HCT116 (cell line): ENCODE data around the gene PRRX1. TPM values are rescaled to one million over a fixed set of nuclear protein-coding genes. Genes with fewer than 3 reads are reported as not detected.

Experiments
- ATAC-seq: fragments of 200-7000 bp; cut with Tn5 transposase; 2 replicates; pipeline ENCODE4 v1.9.1; 2020; ENCODE audit warnings: mild to moderate bottlenecking, moderate library complexity
- BruUV-seq: library from RNA; stranded (reverse); fragments of 400-500 nt; replicated peaks from 2 replicates; lab custom pipeline; 2021; lab: Mats Ljungman, UMichigan
- CTCF ChIA-PET: fragments of 300-600 bp; sonication (Branson Sonifier 250); formaldehyde crosslinking; loops from one replicate; lab custom pipeline; 2021; ENCODE audit warnings: antibody characterized with exemption; lab: Charles Lee
- POLR2A ChIA-PET: fragments of 300-600, 350-600 bp; sonication (Branson Sonifier 250); formaldehyde crosslinking; loops from one replicate; lab custom pipeline; 2021; ENCODE audit warnings: antibody characterized with exemption; lab: Charles Lee
- RAD21 ChIA-PET, 2 experiments: fragments of 300-600 bp; sonication (Branson Sonifier 250); formaldehyde crosslinking; loops; one replicate each; lab custom pipeline; 2023; ENCODE audit warnings: low total read pairs in 2 of 2; ENCODE audit not compliant: uncharacterized antibody in 2 of 2, unreplicated experiment in 2 of 2, low non-redundant PET in 1 of 2; lab: Charles Lee
- DNase-seq: peaks from one replicate; pipeline ENCODE4 v3.0.0-alpha.2; 2010; ENCODE audit warnings: low read depth, low spot score
- H2AFZ ChIP-seq: fragments of 200-600 bp; shearing (Covaris generic), sonication (generic); 2 replicates; pipeline ENCODE4 v1.6.1; 2017; ENCODE audit warnings: low read depth, mixed run types, mixed read lengths, antibody characterized with exemption, low read length; ENCODE audit not compliant: poor library complexity, severe bottlenecking
- H3K27ac ChIP-seq: 2 replicates; pipeline ENCODE4 v1.5.1; 2012; ENCODE audit warnings: low read depth, low read length
- H3K27me3 ChIP-seq: fragments of 200-600 bp; sonication (generic); 2 replicates; pipeline ENCODE4 v1.6.1; 2016; ENCODE audit warnings: mixed run types, low read length, mixed read lengths; ENCODE audit not compliant: insufficient read depth
- H3K36me3 ChIP-seq, 2 experiments: fragments of 200-500 bp in 1 of 2; fragments of 200-600 bp in 1 of 2; sonication (Bioruptor generic) in 1 of 2; sonication (generic) in 1 of 2; 2 replicates each; pipeline versions ENCODE4 v1.5.1 to v1.6.1; 2014 to 2016; ENCODE audit warnings: low read length in 2 of 2, inconsistent platforms in 1 of 2, mixed read lengths in 1 of 2, mixed run types in 1 of 2; ENCODE audit not compliant: insufficient read depth in 2 of 2, control insufficient read depth in 1 of 2
- H3K4me1 ChIP-seq, 2 experiments: fragments of 200-600 bp in 1 of 2; sonication (generic) in 1 of 2; 2 replicates each; pipeline versions ENCODE4 v1.5.1 to v1.6.1; 2012 to 2017; ENCODE audit warnings: low read length in 2 of 2, inconsistent platforms in 1 of 2, mild to moderate bottlenecking in 1 of 2, mixed read lengths in 1 of 2, mixed run types in 1 of 2, moderate library complexity in 1 of 2; ENCODE audit not compliant: insufficient read depth in 2 of 2, control insufficient read depth in 1 of 2
- H3K4me2 ChIP-seq: fragments of 200-600 bp; sonication (generic); 2 replicates; pipeline ENCODE4 v1.6.1; 2017; ENCODE audit warnings: mixed run types, low read length, mixed read lengths
- H3K4me3 ChIP-seq, 2 experiments: fragments of 200-600 bp in 1 of 2; sonication (generic) in 1 of 2; replicated peaks in 1 of 2; 2 replicates each; pipeline ENCODE4 v1.5.1; 2011 to 2016; ENCODE audit warnings: low read length in 2 of 2, control low read depth in 1 of 2, low read depth in 1 of 2, mild to moderate bottlenecking in 1 of 2, mixed read lengths in 1 of 2, mixed run types in 1 of 2
- H3K79me2 ChIP-seq: fragments of 200-600 bp; sonication (generic); 2 replicates; pipeline ENCODE4 v1.6.1; 2017; ENCODE audit warnings: mild to moderate bottlenecking, mixed run types, low read length, moderate library complexity, mixed read lengths; ENCODE audit not compliant: insufficient read depth
- H3K9ac ChIP-seq: fragments of 200-600 bp; sonication (generic); 2 replicates; pipeline ENCODE4 v1.6.1; 2016; ENCODE audit warnings: low read length, mixed read lengths
- H3K9me2 ChIP-seq: fragments of 200-600 bp; sonication (generic), shearing (Covaris generic); 2 replicates; pipeline ENCODE4 v1.6.1; 2017; ENCODE audit warnings: mixed run types, mild to moderate bottlenecking, moderate library complexity; ENCODE audit not compliant: insufficient read depth
- H3K9me3 ChIP-seq, 2 experiments: fragments of 200-500 bp in 1 of 2; fragments of 200-600 bp in 1 of 2; sonication (Bioruptor generic) in 1 of 2; sonication (generic) in 1 of 2; 2 replicates each; pipeline ENCODE4 v1.6.1; 2014 to 2017; ENCODE audit warnings: low read length in 2 of 2, mixed read lengths in 2 of 2, inconsistent platforms in 1 of 2, low read depth in 1 of 2, mild to moderate bottlenecking in 1 of 2, mixed run types in 1 of 2, moderate library complexity in 1 of 2; ENCODE audit not compliant: control insufficient read depth in 1 of 2, insufficient read depth in 1 of 2
- H4K20me1 ChIP-seq: fragments of 200-600 bp; sonication (generic), shearing (Covaris generic); 2 replicates; pipeline ENCODE4 v1.6.1; 2017; ENCODE audit warnings: mixed run types, mild to moderate bottlenecking, moderate library complexity; ENCODE audit not compliant: insufficient read depth
- ATF3 ChIP-seq: IDR thresholded peaks from 2 replicates; pipeline ENCODE4 v1.6.1; 2012
- CBX3 ChIP-seq: IDR thresholded peaks from 2 replicates; pipeline ENCODE4 v1.6.1; 2012; ENCODE audit warnings: low read depth
- CEBPB ChIP-seq: IDR thresholded peaks from 2 replicates; pipeline ENCODE4 v1.6.1; 2012; ENCODE audit warnings: low read depth
- EGR1 ChIP-seq: IDR thresholded peaks from 2 replicates; pipeline ENCODE4 v1.6.1; 2012; ENCODE audit warnings: low read depth
- ELF1 ChIP-seq: IDR thresholded peaks from 2 replicates; pipeline ENCODE4 v1.6.1; 2012; ENCODE audit warnings: low read depth, borderline replicate concordance
- EZH2 ChIP-seq: fragments of 200-600 bp; sonication (generic); IDR thresholded peaks from 2 replicates; pipeline ENCODE4 v1.6.1; 2017; ENCODE audit warnings: antibody characterized with exemption, mixed run types
- FOSL1 ChIP-seq: IDR thresholded peaks from 2 replicates; pipeline ENCODE4 v1.6.1; 2012; ENCODE audit warnings: low read depth
- JUND ChIP-seq: IDR thresholded peaks from 2 replicates; pipeline ENCODE4 v1.6.1; 2012
- POLR2A ChIP-seq: IDR thresholded peaks from 2 replicates; pipeline ENCODE4 v1.7.0; 2011; ENCODE audit warnings: borderline replicate concordance; ENCODE audit not compliant: insufficient read depth, insufficient read length; ENCODE audit errors: extremely low read depth
- RAD21 ChIP-seq: IDR thresholded peaks from 2 replicates; pipeline ENCODE4 v1.6.1; 2012; ENCODE audit warnings: low read depth, mild to moderate bottlenecking
- SIN3A ChIP-seq: IDR thresholded peaks from 2 replicates; pipeline ENCODE4 v1.6.1; 2012; ENCODE audit warnings: low read depth
- TCF7L2 ChIP-seq: IDR thresholded peaks from 2 replicates; pipeline ENCODE4 v1.7.0; 2011; ENCODE audit warnings: borderline replicate concordance, inconsistent platforms; ENCODE audit not compliant: insufficient read depth, insufficient read length; ENCODE audit errors: extremely low read depth
- YY1 ChIP-seq: IDR thresholded peaks from 2 replicates; pipeline ENCODE4 v1.6.1; 2011; ENCODE audit warnings: low read length, low read depth, moderate library complexity, mild to moderate bottlenecking; ENCODE audit not compliant: insufficient replicate concordance; ENCODE audit errors: extremely low read depth
- ZBTB33 ChIP-seq: IDR thresholded peaks from 2 replicates; pipeline ENCODE4 v1.6.1; 2011; ENCODE audit warnings: mild to moderate bottlenecking, low read length, moderate library complexity; ENCODE audit not compliant: insufficient replicate concordance; ENCODE audit errors: extremely low read depth
- ZFX ChIP-seq: fragments of 450-650 bp; IDR thresholded peaks from 2 replicates; pipeline ENCODE4 v1.6.1; 2017
- ZNF274 ChIP-seq: fragments of 200-500 bp; sonication (Bioruptor generic); IDR thresholded peaks from 2 replicates; pipeline ENCODE4 v1.6.1; 2014; ENCODE audit warnings: mild to moderate bottlenecking, low read depth, low read length, inconsistent platforms
- intact Hi-C: fragments of 100-400 bp; cut with micrococcal nuclease; formaldehyde crosslinking; loops from 2 replicates; pipeline ENCODE4 v1.10.0; 2022
- total RNA-seq: library from RNA; stranded (reverse); gene quantifications from one replicate; pipeline ENCODE4 v1.2.1, GENCODE V29; 2021; ENCODE audit not compliant: unreplicated experiment
- TF ChIP-seq, protein P1 (sequence below): IDR thresholded peaks from 2 replicates; pipeline ENCODE4 v1.6.1; 2012

PRRX1 gene
- total RNA-seq, 1 experiment from 2014 or later: 0.37 TPM

GRCh38 chr1:170735366-170736263 lies 71.7 kb downstream of the PRRX1 start:
- H3K79me2 ChIP-seq: no peaks in the 10 kb centered on the region
- BruUV-seq: no TSS peak
- H3K4me2 ChIP-seq: no peak overlapping the region
- no peak for ATAC-seq
- no peak for DNase-seq
- no peak overlapping the region for H3K9ac ChIP-seq
- no peak overlapping the region for H2AFZ ChIP-seq
- no peaks in the 10 kb centered on the region for H4K20me1 ChIP-seq
- CTCF ChIA-PET: no interaction called here
- intact Hi-C loops: no loop called here
- no peak overlapping the region for H3K27ac ChIP-seq
- no peaks in the 10 kb centered on the region for H3K9me3 ChIP-seq
- H3K4me1 ChIP-seq: no peaks in the 10 kb centered on the region
- no peaks in the 10 kb centered on the region for H3K9me2 ChIP-seq
- TF ChIP-seq YY1 (no peak), EGR1 (no peak), POLR2A (no peak)
- TF ChIP-seq, protein P1, sequence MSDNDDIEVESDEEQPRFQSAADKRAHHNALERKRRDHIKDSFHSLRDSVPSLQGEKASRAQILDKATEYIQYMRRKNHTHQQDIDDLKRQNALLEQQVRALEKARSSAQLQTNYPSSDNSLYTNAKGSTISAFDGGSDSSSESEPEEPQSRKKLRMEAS: no peak
- no peaks in the 10 kb centered on the region for H3K27me3 ChIP-seq
- POLR2A ChIA-PET: no interaction called here
- RAD21 ChIA-PET: no interaction called here
- H3K36me3 ChIP-seq: no peaks in the 10 kb centered on the region
- no peak overlapping the region for H3K4me3 ChIP-seq

DNA sequence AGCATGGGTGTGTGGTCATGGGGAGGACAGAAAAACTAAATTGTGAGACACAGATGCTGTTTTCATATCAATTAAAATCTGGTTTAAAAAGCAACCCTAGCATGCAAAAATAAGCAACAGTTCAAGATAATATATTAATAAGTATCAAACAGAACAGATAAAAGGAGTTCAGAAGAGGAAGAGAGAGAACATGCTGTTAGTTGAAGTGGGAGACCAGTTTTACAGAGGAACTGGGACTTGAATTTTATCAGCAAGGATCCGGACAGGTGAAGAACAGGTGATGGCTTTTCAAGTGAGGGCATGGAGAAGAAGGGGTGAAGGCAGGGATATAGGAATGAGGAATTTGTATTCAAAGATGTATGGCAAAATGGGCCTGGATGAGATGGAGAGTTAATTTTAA lies 75.9 kb downstream of the PRRX1 start:
- no peak for TF ChIP-seq ATF3
- no peak for TF ChIP-seq JUND
- no peak for TF ChIP-seq ZFX
- no peak for TF ChIP-seq CEBPB
- no peak for TF ChIP-seq ELF1
- no peak for TF ChIP-seq TCF7L2
- TF ChIP-seq ZBTB33: no peak
- TF ChIP-seq, protein P1: no peak
- no peak for TF ChIP-seq EZH2
- TF ChIP-seq SIN3A: no peak
- TF ChIP-seq EGR1: no peak
- no peak for TF ChIP-seq POLR2A
- TF ChIP-seq RAD21: no peak
- no peak for TF ChIP-seq FOSL1
- TF ChIP-seq ZNF274: no peak
- TF ChIP-seq CBX3: no peak
- TF ChIP-seq YY1: no peak
- Histone ChIP-seq H3K36me3 (no peaks in the 10 kb centered on the region), H3K4me3 (no peak overlapping the region), H3K27me3 (no peaks in the 10 kb centered on the region), H4K20me1 (no peaks in the 10 kb centered on the region), H3K4me1 (no peaks in the 10 kb centered on the region), H3K9ac (no peak overlapping the region), H2AFZ (no peak overlapping the region), H3K27ac (no peak overlapping the region), H3K9me3 (no peaks in the 10 kb centered on the region), H3K4me2 (no peak overlapping the region), H3K9me2 (no peaks in the 10 kb centered on the region), H3K79me2 (no peaks in the 10 kb centered on the region)
- ATAC-seq (no peak), DNase-seq (no peak)
- no TSS peak for BruUV-seq
- ChIA-PET CTCF (no interaction called here), RAD21 (no interaction called here), POLR2A (no interaction called here)
- intact Hi-C loops: no loop called here
